CD8-positive, alpha-beta memory T cell (primary cell): ENCODE results near the gene PIWIL4. TPM values are rescaled to one million over a fixed set of nuclear protein-coding genes. Genes with fewer than 3 reads are reported as not detected.
"Not testable (repeated sequence)": the region's sequence is repeated elsewhere in the genome, so short reads cannot be mapped to it uniquely, and the experiment has no call there.

ENCODE experiments used
- CTCF ChIA-PET: fragments of 350-600 bp; sonication (Branson Sonifier 250); formaldehyde crosslinking; loops from one replicate; lab custom pipeline; 2021; ENCODE audit warnings: antibody characterized with exemption; lab: Charles Lee
- POLR2A ChIA-PET: fragments of 350-600 bp; sonication (Branson Sonifier 250); formaldehyde crosslinking; loops from one replicate; lab custom pipeline; 2021; ENCODE audit warnings: antibody characterized with exemption; lab: Charles Lee
- DNase-seq, 5 donors: peaks; one replicate each; pipeline versions ENCODE4 v3.0.0 to v3.0.0-alpha.2; 2020 to 2022; ENCODE audit warnings: mixed read lengths in 1 of 5
- H3K27ac ChIP-seq: one replicate; pipeline ENCODE4 v1.7.0; 2013; ENCODE audit warnings: low read depth, mild to moderate bottlenecking, low read length, moderate library complexity
- H3K27me3 ChIP-seq: 2 replicates; pipeline ENCODE4 v1.7.0; 2013; ENCODE audit warnings: low read length, mild to moderate bottlenecking; ENCODE audit not compliant: insufficient read depth, poor library complexity, severe bottlenecking
- H3K36me3 ChIP-seq: 2 replicates; pipeline ENCODE4 v1.7.0; 2013; ENCODE audit warnings: mild to moderate bottlenecking, low read length, moderate library complexity; ENCODE audit not compliant: insufficient read depth
- H3K4me1 ChIP-seq: 2 replicates; pipeline ENCODE4 v1.7.0; 2013; ENCODE audit warnings: mild to moderate bottlenecking, low read length, moderate library complexity; ENCODE audit not compliant: insufficient read depth
- H3K4me3 ChIP-seq: 2 replicates; pipeline ENCODE4 v1.7.0; 2013; ENCODE audit warnings: mild to moderate bottlenecking, low read length
- H3K9me3 ChIP-seq: 2 replicates; pipeline ENCODE4 v1.7.0; 2013; ENCODE audit warnings: mild to moderate bottlenecking, low read length
- H3K27ac Mint-ChIP-seq, 8 donors: one replicate each; pipeline ENCODE4 v1.8.0; 2020 to 2021; ENCODE audit warnings: mixed read lengths in 8 of 8, mild to moderate bottlenecking in 6 of 8, inconsistent platforms in 3 of 8, moderate library complexity in 3 of 8
- H3K27me3 Mint-ChIP-seq, 2 donors: one replicate each; pipeline ENCODE4 v1.8.0; 2020 to 2021; ENCODE audit warnings: mixed read lengths in 2 of 2, mild to moderate bottlenecking in 1 of 2, moderate library complexity in 1 of 2
- H3K36me3 Mint-ChIP-seq, 3 donors: one replicate each; pipeline ENCODE4 v1.8.0; 2020 to 2021; ENCODE audit warnings: mixed read lengths in 3 of 3, inconsistent platforms in 1 of 3, mild to moderate bottlenecking in 1 of 3
- H3K4me1 Mint-ChIP-seq, 3 donors: one replicate each; pipeline ENCODE4 v1.8.0; 2020 to 2021; ENCODE audit warnings: mixed read lengths in 3 of 3, inconsistent platforms in 1 of 3, mild to moderate bottlenecking in 1 of 3
- H3K4me3 Mint-ChIP-seq, 7 donors: one replicate each; pipeline ENCODE4 v1.8.0; 2020 to 2021; ENCODE audit warnings: mixed read lengths in 7 of 7, mild to moderate bottlenecking in 6 of 7, moderate library complexity in 4 of 7, inconsistent platforms in 2 of 7
- H3K9me3 Mint-ChIP-seq, 5 donors: one replicate each; pipeline ENCODE4 v1.8.0; 2020 to 2022; ENCODE audit warnings: mixed read lengths in 5 of 5, mild to moderate bottlenecking in 3 of 5, moderate library complexity in 2 of 5, inconsistent platforms in 1 of 5
- polyA plus RNA-seq: library from polyadenylated mRNA; unstranded; fragments of 300-500 nt; fragmentation: Illumina TruSeq; gene quantifications from one replicate; pipeline ENCODE4 v1.2.3, GENCODE V29; 2021
- total RNA-seq, 2 experiments: library from RNA; stranded (reverse); gene quantifications; one replicate each; pipeline ENCODE4 v1.2.3, GENCODE V29; 2021

PIWIL4 gene
- total and polyA plus RNA-seq, 3 experiments from 2014 or later: 0.36 to 0.61 (median 0.58) TPM

GRCh38 chr11:94563176-94563847, 3.9 kb upstream of the PIWIL4 start:
- Mint-ChIP-seq H3K4me1 (no peaks in the 10 kb centered on the region), H3K4me3 (no peak overlapping the region), H3K27ac (no peak overlapping the region), H3K36me3 (no peaks in the 10 kb centered on the region), H3K9me3 (no peaks in the 10 kb centered on the region), H3K27me3 (peaks cover 0 to 2% of the 10 kb centered on the region in 2 donors)
- H3K27ac ChIP-seq: no peak overlapping the region
- H3K4me1 ChIP-seq: no peaks in the 10 kb centered on the region
- H3K9me3 ChIP-seq: no peaks in the 10 kb centered on the region
- CTCF ChIA-PET: no interaction called here
- no peaks in the 10 kb centered on the region for H3K27me3 ChIP-seq
- no peak overlapping the region for H3K4me3 ChIP-seq
- DNase-seq: no peak
- POLR2A ChIA-PET: no interaction called here
- H3K36me3 ChIP-seq: no peaks in the 10 kb centered on the region

- H3K27ac Mint-ChIP-seq: no peak overlapping the region
- Histone ChIP-seq H3K9me3 (no peaks in the 10 kb centered on the region), H3K4me3 (no peak overlapping the region), H3K4me1 (no peaks in the 10 kb centered on the region), H3K36me3 (no peaks in the 10 kb centered on the region), H3K27ac (no peak overlapping the region), H3K27me3 (no peaks in the 10 kb centered on the region)
- no peak for DNase-seq
- H3K4me1 Mint-ChIP-seq: no peaks in the 10 kb centered on the region
- no peak overlapping the region for H3K4me3 Mint-ChIP-seq
- POLR2A ChIA-PET: no interaction called here
- H3K9me3 Mint-ChIP-seq: no peaks in the 10 kb centered on the region
- H3K27me3 Mint-ChIP-seq: peaks cover 0 to 2% of the 10 kb centered on the region in 2 donors
- no peaks in the 10 kb centered on the region for H3K36me3 Mint-ChIP-seq
- CTCF ChIA-PET: no interaction called here
Observed at GRCh38 chr11:94563848-94564467, 3.2 kb upstream of the PIWIL4 start.

- Mint-ChIP-seq H3K27me3 (peaks cover 0 to 2% of the 10 kb centered on the region in 2 donors), H3K27ac (no peak overlapping the region), H3K36me3 (no peaks in the 10 kb centered on the region), H3K9me3 (no peaks in the 10 kb centered on the region), H3K4me3 (no peak overlapping the region), H3K4me1 (no peaks in the 10 kb centered on the region)
- Histone ChIP-seq H3K9me3 (no peaks in the 10 kb centered on the region), H3K4me3 (no peak overlapping the region), H3K4me1 (no peaks in the 10 kb centered on the region), H3K36me3 (no peaks in the 10 kb centered on the region), H3K27ac (no peak overlapping the region), H3K27me3 (no peaks in the 10 kb centered on the region)
- ChIA-PET CTCF (no interaction called here), POLR2A (no interaction called here)
- no peak for DNase-seq
Observed at GRCh38 chr11:94568200-94568599, 1.0 kb downstream of the PIWIL4 start.

- DNase-seq: no peak
- H3K27ac ChIP-seq: no peak overlapping the region
- no peaks in the 10 kb centered on the region for H3K4me1 ChIP-seq
- H3K9me3 Mint-ChIP-seq: no peaks in the 10 kb centered on the region
- H3K36me3 ChIP-seq: no peaks in the 10 kb centered on the region
- H3K4me3 ChIP-seq: no peak overlapping the region
- H3K27me3 Mint-ChIP-seq: peaks cover 0 to 2% of the 10 kb centered on the region in 2 donors
- no peaks in the 10 kb centered on the region for H3K4me1 Mint-ChIP-seq
- no peaks in the 10 kb centered on the region for H3K9me3 ChIP-seq
- H3K36me3 Mint-ChIP-seq: no peaks in the 10 kb centered on the region
- H3K27me3 ChIP-seq: no peaks in the 10 kb centered on the region
- no peak overlapping the region for H3K27ac Mint-ChIP-seq
- no peak overlapping the region for H3K4me3 Mint-ChIP-seq
- CTCF ChIA-PET: no interaction called here
- POLR2A ChIA-PET: no interaction called here
Observed at GRCh38 chr11:94568717-94569116, 1.5 kb downstream of the PIWIL4 start.

GRCh38 chr11:94572975-94573374, 5.8 kb downstream of the PIWIL4 start:
- H3K4me1 ChIP-seq, H3K27me3 ChIP-seq, POLR2A ChIA-PET, H3K9me3 Mint-ChIP-seq, H3K27ac ChIP-seq, H3K36me3 ChIP-seq, H3K36me3 Mint-ChIP-seq, H3K4me3 Mint-ChIP-seq, CTCF ChIA-PET, H3K4me1 Mint-ChIP-seq, H3K9me3 ChIP-seq, H3K27ac Mint-ChIP-seq, H3K4me3 ChIP-seq, DNase-seq, H3K27me3 Mint-ChIP-seq: not testable (repeated sequence)

GRCh38 chr11:94574193-94574961, 7.2 kb downstream of the PIWIL4 start:
- peaks cover 0 to 2% (median 0%) of the 10 kb centered on the region in 3 donors for H3K36me3 Mint-ChIP-seq
- Histone ChIP-seq H3K4me3 (no peak overlapping the region), H3K9me3 (no peaks in the 10 kb centered on the region), H3K27me3 (no peaks in the 10 kb centered on the region), H3K27ac (no peak overlapping the region), H3K4me1 (no peaks in the 10 kb centered on the region), H3K36me3 (no peaks in the 10 kb centered on the region)
- H3K4me3 Mint-ChIP-seq: no peak overlapping the region
- no peaks in the 10 kb centered on the region for H3K4me1 Mint-ChIP-seq
- DNase-seq: no peak
- H3K9me3 Mint-ChIP-seq: no peaks in the 10 kb centered on the region
- peaks cover 4 to 9% of the 10 kb centered on the region in 2 donors for H3K27me3 Mint-ChIP-seq
- H3K27ac Mint-ChIP-seq: no peak overlapping the region
- ChIA-PET CTCF (interaction anchor here (0.6 kb wide), 1 partner anchor 1862 kb away, joined by 3 read pairs; no protein-coding TSS in a partner anchor), POLR2A (no interaction called here)

GRCh38 chr11:94576306-94576705, 9.1 kb downstream of the PIWIL4 start:
- H3K4me1 Mint-ChIP-seq: no peaks in the 10 kb centered on the region
- Histone ChIP-seq H3K4me1 (no peaks in the 10 kb centered on the region), H3K4me3 (no peak overlapping the region), H3K27me3 (no peaks in the 10 kb centered on the region), H3K27ac (no peak overlapping the region), H3K36me3 (no peaks in the 10 kb centered on the region), H3K9me3 (no peaks in the 10 kb centered on the region)
- H3K4me3 Mint-ChIP-seq: no peak overlapping the region
- H3K36me3 Mint-ChIP-seq: peaks cover 0 to 2% (median 0%) of the 10 kb centered on the region in 3 donors
- peaks cover 4 to 9% of the 10 kb centered on the region in 2 donors for H3K27me3 Mint-ChIP-seq
- ChIA-PET POLR2A (no interaction called here), CTCF (no interaction called here)
- peak overlapping the region in 1 of 8 donors; percentile 60 for H3K27ac Mint-ChIP-seq
- no peaks in the 10 kb centered on the region for H3K9me3 Mint-ChIP-seq
- no peak for DNase-seq

DNA sequence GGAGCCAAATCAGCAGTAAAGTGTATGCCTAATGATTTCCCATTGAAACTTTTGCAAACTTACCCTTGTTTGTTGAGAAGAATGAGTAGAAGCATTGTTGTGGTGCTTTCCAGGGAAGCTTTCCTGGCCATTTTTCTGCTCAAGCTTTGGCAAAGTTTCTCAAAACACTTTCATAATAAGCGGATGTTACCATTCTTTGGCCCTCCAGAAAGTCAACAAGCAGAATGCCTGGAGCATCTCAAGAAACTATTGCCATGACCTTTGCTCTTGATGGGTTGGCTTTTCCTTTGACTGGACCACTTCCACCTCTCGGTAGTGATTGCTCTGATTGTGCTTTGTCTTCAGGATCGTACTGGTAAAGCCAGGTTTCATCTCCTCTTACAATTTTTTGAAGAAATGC, 10.7 kb downstream of the PIWIL4 start:
- DNase-seq: no peak
- Mint-ChIP-seq H3K9me3 (no peaks in the 10 kb centered on the region), H3K27ac (no peak overlapping the region), H3K4me3 (no peak overlapping the region), H3K27me3 (peaks cover 7 to 9% of the 10 kb centered on the region in 2 donors), H3K4me1 (no peaks in the 10 kb centered on the region), H3K36me3 (peaks cover 0 to 2% (median 0%) of the 10 kb centered on the region in 3 donors)
- H3K4me3 ChIP-seq: no peak overlapping the region
- H3K4me1 ChIP-seq: no peaks in the 10 kb centered on the region
- no peaks in the 10 kb centered on the region for H3K27me3 ChIP-seq
- CTCF ChIA-PET: no interaction called here
- POLR2A ChIA-PET: no interaction called here
- H3K9me3 ChIP-seq: no peaks in the 10 kb centered on the region
- no peak overlapping the region for H3K27ac ChIP-seq
- no peaks in the 10 kb centered on the region for H3K36me3 ChIP-seq
